ENCODE data around the gene IL12RB1.

Gene IL12RB1

DNA sequence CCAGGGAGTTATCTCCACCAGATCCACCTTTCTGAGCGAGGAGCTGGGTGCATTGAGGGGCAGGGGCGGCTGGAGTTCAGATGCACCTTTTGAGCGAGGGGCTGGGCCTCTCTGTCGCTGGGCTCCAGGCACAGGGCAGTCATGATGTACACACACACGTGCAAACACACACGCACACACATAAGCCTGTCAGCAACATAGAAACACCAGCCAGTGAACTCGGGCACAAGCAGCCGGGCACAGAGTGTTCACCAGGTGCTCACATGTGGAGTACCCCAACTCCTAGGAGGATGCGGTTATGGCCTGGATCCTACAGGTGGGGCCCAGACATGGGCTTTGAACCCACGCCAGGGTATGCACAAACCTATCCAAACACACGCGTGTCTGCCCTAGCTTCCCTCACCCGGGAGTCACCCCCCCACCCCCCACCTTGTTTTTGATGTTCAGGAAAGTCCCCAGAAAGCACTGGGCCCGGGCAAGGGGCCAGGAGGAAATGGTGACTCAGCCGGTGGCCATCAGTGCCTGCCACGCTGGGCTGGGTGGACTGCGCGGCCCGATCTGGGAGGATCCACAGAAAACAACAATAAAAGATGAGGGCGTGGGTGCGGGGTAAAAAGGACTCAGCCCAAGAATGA lies 65.5 kb downstream of the IL12RB1 start:
- Mint-ChIP-seq H3K27ac (peak overlapping the region; percentile 97), H3K9me3 (peaks cover 4% of the 10 kb centered on the region), H3K36me3 (peaks cover 7% of the 10 kb centered on the region), H3K4me3 (peak overlapping the region; percentile 69), H3K4me1 (peaks cover 79% of the 10 kb centered on the region), H3K27me3 (no peaks in the 10 kb centered on the region)
- ATAC-seq: peak; percentile 44

DNA sequence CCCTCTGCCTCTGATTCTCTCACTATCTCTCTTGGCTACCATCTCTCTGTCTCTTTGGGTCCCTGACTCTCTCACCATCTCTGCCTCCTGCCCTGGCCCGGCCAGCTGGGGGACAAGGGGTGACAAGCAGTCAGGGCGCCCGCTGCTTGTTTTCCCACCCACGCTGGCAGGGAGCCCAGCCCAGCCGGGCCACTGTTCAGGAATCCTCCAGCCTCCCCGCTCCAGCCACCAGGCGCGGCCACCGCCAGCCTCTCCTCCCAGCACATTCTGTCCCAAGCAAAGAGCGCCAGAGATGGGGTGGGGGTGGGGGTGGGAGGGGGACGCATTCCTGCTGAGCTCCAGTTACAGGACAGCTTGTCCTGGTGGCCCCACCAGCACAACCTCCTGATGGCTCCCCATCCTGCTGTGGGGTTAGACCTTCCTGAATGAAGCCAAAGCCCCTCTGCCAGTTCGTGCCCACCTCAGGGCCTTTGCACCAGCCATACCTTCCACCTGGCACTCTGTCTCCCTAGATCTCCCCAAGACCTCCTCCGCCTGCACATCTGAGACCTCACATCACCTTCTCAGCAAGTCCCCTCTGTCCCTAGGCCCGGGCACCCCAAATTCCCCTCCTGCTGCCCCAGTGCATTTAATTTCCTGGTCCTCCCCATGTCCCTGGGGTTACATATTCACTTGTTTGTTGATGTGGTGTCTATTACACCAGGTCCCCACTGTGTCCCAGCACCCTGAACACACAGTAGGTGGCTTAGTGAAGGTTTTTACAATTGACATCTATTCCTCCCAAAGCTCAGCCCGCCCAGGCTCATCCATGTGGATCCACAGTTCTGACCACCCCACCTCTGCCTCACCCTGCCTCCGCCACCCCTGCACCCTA lies 66.3 kb downstream of the IL12RB1 start:
- Mint-ChIP-seq H3K4me3 (no peak overlapping the region), H3K36me3 (peaks cover 12% of the 10 kb centered on the region), H3K4me1 (peaks cover 77% of the 10 kb centered on the region), H3K27ac (peak overlapping the region; percentile 97), H3K27me3 (no peaks in the 10 kb centered on the region), H3K9me3 (peaks cover 4% of the 10 kb centered on the region)
- ATAC-seq: no peak

DNA sequence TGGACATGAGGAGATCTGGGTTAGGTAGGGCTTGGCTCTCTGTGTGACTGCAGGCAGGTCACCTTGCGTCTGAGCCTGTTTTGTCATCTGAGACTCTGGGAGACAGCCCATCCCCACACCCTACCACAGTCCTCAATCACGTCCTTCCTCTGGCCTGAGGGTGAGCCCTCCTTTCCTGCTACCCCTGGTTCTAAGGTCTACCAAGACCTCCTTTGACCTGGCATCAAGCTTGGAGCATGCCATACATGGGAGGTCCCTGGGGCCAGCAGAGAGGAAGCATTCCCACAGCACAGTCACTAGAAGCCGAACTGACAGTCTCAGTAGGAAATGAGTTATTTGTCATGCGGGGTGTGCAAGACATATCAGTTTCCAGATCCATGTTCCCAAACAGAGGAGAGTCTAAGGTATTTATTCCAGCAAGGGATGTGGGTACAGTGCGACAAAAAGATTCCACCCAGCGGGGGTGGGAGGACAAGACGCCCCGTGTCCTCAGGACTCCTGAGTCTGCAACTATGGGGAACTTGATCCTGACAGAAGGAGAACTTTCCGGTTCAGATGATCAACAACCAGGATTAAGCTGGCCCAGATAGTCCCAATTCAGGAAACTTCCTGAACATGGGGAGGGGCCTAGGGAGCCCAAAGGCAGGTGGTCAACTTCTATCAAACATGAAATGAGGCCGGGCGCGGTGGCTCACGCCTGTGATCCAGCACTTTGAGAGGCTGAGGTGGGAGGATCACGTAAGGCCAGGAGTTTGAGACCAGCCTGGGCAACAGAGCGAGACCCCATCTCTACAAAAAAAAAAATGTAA lies 69.3 kb downstream of the IL12RB1 start:
- Mint-ChIP-seq H3K4me3 (no peak overlapping the region), H3K27me3 (no peaks in the 10 kb centered on the region), H3K36me3 (peaks cover 40% of the 10 kb centered on the region), H3K4me1 (peaks cover 83% of the 10 kb centered on the region), H3K27ac (peak overlapping the region; percentile 64), H3K9me3 (peaks cover 4% of the 10 kb centered on the region)
- ATAC-seq: no peak

DNA sequence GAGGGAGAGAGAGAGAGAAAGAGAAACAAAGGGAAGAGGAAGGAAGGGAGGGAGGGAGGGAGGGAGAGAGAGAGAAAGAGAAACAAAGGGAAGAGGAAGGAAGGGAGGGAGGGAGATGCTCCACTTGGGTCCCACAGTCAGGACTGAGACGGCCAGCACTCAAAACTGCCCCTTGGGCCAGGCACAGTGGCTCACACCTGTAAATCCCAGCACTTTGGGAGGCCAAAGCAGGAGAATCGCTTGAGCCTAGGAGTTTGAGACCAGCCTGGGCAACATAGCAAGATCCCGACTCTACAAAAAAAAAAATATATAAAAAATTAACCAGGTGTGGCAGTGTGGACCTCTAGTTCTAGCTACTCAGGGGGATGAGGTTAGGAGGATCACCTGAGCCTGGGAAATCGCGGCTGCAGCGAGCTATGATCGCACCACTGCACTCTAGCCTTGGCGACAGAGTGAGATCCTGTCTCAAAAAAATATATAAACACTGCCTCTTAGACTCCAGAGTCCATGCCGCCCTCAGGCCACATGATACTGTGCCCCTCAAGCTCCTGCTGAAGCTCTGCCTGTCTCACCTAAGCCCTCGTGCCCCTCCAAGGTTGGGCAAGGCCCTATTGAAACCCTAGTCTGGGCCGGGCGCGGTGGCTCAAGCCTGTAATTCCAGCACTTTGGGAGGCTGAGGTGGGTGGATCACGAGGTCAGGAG lies 70.4 kb downstream of the IL12RB1 start:
- Mint-ChIP-seq H3K4me3 (no peak overlapping the region), H3K27me3 (no peaks in the 10 kb centered on the region), H3K4me1 (peaks cover 72% of the 10 kb centered on the region), H3K9me3 (no peaks in the 10 kb centered on the region), H3K36me3 (peaks cover 37% of the 10 kb centered on the region), H3K27ac (peak overlapping the region; percentile 79)
- no peak for ATAC-seq

DNA sequence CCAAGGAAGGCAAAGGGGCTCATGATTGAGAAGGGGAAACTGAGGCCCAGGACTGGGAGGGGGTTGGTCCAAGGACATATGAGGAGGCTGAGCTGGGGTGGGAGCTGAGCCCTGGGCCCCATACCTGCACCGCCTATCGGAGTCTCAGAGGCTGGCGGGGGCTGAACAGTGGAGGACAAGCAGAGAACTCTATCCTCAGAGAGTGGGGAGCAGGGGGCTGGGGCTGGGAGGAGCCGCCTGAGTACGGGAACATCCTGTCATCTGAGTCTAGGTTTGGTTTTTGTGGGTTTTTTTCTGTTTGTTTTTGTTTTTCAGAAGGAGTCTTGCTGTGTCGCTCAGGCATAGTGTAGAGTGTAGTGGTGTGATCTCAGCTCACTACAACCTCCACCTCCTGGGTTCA lies 72.5 kb downstream of the IL12RB1 start:
- H3K27me3 Mint-ChIP-seq: no peaks in the 10 kb centered on the region
- H3K36me3 Mint-ChIP-seq: peaks cover 54% of the 10 kb centered on the region
- H3K4me3 Mint-ChIP-seq: no peak overlapping the region
- H3K9me3 Mint-ChIP-seq: no peaks in the 10 kb centered on the region
- ATAC-seq: no peak
- peak overlapping the region; percentile 44 for H3K27ac Mint-ChIP-seq
- peaks cover 62% of the 10 kb centered on the region for H3K4me1 Mint-ChIP-seq

DNA sequence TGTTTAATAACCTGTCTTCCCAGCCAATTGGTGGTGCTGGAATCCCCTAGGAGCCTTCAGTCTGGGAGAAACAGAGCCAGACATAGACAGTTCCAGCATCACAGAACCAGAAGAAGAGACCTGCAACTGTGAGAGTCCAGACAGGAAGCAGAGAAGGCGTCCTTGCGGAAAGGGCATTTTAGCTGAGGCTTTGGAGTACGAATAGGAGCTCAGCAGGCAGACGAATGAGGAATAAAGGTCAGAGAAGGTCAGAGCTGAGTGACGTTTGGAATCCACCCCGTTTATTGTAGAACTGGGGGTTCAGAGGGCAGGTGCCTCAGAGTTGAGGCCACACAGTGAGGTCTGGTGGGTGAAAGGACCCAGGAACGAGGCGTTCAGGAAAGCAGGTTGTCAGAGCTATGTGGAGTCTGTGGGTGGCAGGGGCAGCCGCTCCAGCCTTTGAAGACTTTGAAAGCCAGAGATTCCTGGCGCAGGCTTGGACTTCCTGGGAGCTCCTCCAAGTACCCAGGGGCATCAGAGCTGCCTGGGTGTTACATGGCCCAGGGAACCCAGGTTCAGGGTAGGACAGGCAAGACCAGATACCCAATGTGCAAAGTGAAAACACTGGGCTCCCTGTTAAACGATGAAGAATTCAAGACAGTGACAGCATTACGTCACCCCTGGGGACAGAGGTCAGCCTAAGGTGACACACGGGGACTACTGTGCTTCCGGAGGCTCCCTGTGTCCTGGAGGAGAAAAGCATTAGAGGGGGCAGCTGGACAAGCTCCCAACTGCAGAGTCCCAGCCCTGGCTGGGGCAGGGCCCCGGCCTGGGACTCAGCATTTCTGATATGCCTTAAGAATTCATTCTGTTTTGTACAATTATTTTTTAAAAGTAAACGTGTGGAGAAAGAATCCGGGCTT lies 73.3 kb downstream of the IL12RB1 start:
- no peak for ATAC-seq
- H3K4me3 Mint-ChIP-seq: no peak overlapping the region
- no peaks in the 10 kb centered on the region for H3K9me3 Mint-ChIP-seq
- peaks cover 64% of the 10 kb centered on the region for H3K4me1 Mint-ChIP-seq
- peaks cover 62% of the 10 kb centered on the region for H3K36me3 Mint-ChIP-seq
- H3K27ac Mint-ChIP-seq: peak overlapping the region; percentile 44
- H3K27me3 Mint-ChIP-seq: no peaks in the 10 kb centered on the region

DNA sequence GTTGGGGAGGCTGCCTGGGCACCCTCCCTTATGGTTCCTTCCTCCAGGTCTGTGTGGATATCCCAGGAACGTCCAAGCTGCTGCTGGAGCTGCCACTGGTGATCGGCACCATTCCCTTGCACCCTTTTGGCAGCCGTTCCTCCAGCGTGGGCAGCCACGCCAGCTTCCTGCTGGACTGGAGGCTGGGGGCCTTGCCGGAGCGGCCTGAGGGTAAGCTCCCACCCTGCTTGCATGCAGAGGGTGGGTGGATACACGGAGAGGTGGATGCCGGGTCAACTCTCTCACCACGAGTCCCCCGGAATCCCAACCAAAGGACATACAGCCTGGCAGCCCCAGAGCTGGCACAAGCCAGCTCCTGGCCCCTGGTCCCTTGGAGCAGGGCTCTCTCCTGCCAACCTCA lies 76.6 kb downstream of the IL12RB1 start:
- Mint-ChIP-seq H3K9me3 (no peaks in the 10 kb centered on the region), H3K4me3 (peak overlapping the region; percentile 34), H3K36me3 (peaks cover 67% of the 10 kb centered on the region)

DNA sequence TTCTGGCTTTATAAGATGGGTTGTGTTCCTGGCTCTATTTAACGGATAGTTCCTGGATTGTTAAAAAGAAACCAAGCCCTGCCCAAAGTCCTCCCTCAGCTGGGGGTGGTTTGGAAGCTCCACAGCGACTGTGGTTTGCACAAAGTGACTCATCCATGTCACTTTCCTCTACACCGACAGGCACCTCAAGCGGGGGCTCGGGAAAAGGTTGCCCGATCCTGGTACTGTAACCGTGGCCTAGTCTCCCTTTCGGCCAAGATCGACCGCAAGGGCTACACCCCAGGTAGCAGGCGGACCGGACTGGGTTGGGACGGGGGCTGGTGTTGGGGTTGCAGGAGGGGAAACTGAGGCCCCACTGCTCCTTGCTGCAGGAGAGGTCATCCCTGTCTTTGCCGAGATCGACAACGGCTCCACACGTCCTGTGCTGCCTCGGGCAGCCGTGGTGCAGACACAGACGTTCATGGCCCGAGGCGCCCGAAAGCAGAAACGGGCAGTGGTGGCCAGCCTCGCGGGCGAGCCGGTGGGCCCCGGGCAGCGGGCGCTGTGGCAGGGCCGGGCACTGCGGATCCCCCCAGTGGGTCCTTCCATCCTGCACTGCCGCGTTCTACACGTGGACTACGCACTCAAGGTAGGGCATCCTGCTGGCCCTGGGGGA lies 77.2 kb downstream of the IL12RB1 start:
- Mint-ChIP-seq H3K27ac (peak overlapping the region; percentile 84), H3K4me3 (peak overlapping the region; percentile 92), H3K36me3 (peaks cover 61% of the 10 kb centered on the region), H3K4me1 (peaks cover 51% of the 10 kb centered on the region), H3K27me3 (no peaks in the 10 kb centered on the region), H3K9me3 (no peaks in the 10 kb centered on the region)
- no peak for ATAC-seq

More for the DNA sequence above, 76.6 kb downstream of the IL12RB1 start:
- Mint-ChIP-seq H3K27me3 (no peaks in the 10 kb centered on the region), H3K27ac (peak overlapping the region; percentile 22), H3K4me1 (peaks cover 57% of the 10 kb centered on the region)
- no peak for ATAC-seq

Data from stimulated activated memory B cell treated with anti-CD40 and anti-IgM and Interleukin-4, amounts not matched to agents 10 μg/mL and 1 μg/mL and 100 μg/mL, for 72 hours (primary cell).